H1 (cell line): Measurements from ENCODE around the gene IVL. TPM values are rescaled to one million over a fixed set of nuclear protein-coding genes. Genes with fewer than 3 reads are reported as not detected.
A peak's percentile ranks its signal among the peaks of the same experiment; 100 is the strongest.

ENCODE experiments used
- CTCF ChIA-PET: fragments of 300-600 bp; sonication (Branson Sonifier 250); formaldehyde crosslinking; loops from one replicate; lab custom pipeline; 2021; ENCODE audit not compliant: partially characterized antibody; lab: Charles Lee
- POLR2A ChIA-PET: fragments of 300-600 bp; sonication (Branson Sonifier 250); formaldehyde crosslinking; loops from one replicate; lab custom pipeline; 2021; ENCODE audit warnings: inconsistent platforms; ENCODE audit not compliant: partially characterized antibody; lab: Charles Lee
- DNase-seq, 2 experiments: peaks; one replicate each; pipeline versions ENCODE4 v3.0.0 to v3.0.0-alpha.2; 2010 to 2022; ENCODE audit warnings: low spot score in 2 of 2, low read depth in 1 of 2, mixed read lengths in 1 of 2
- FAIRE-seq: peaks from 2 replicates; lab custom pipeline; 2011; peaks lifted over from hg19 to GRCh38; lab: Jason Lieb, UNC
- H2AFZ ChIP-seq: 2 replicates; pipeline ENCODE4 v1.8.1; 2012; ENCODE audit warnings: low read length, inconsistent platforms
- H2AK5ac ChIP-seq: 2 replicates; pipeline ENCODE4 v1.6.1; 2013; ENCODE audit warnings: low read depth, low read length
- H2BK120ac ChIP-seq: replicated peaks from 2 replicates; pipeline ENCODE3; 2013; ENCODE audit warnings: low read depth, low read length, inconsistent platforms
- H2BK12ac ChIP-seq: 2 replicates; pipeline ENCODE4 v1.6.1; 2013; ENCODE audit warnings: low read depth, low read length
- H2BK15ac ChIP-seq: 2 replicates; pipeline ENCODE4 v1.6.1; 2013; ENCODE audit warnings: low read length
- H2BK20ac ChIP-seq: 2 replicates; pipeline ENCODE4 v1.6.1; 2013; ENCODE audit warnings: low read length
- H2BK5ac ChIP-seq: 2 replicates; pipeline ENCODE4 v1.6.1; 2013; ENCODE audit warnings: low read depth, low read length
- H3K14ac ChIP-seq: 2 replicates; pipeline ENCODE4 v1.6.1; 2013; ENCODE audit warnings: inconsistent platforms; ENCODE audit not compliant: insufficient read length
- H3K18ac ChIP-seq: 2 replicates; pipeline ENCODE4 v1.6.1; 2013; ENCODE audit warnings: low read length; ENCODE audit errors: extremely low read depth
- H3K23ac ChIP-seq: 2 replicates; pipeline ENCODE4 v1.6.1; 2013; ENCODE audit warnings: inconsistent platforms; ENCODE audit not compliant: insufficient read length
- H3K23me2 ChIP-seq: 2 replicates; pipeline ENCODE4 v1.6.1; 2013; ENCODE audit warnings: low read depth, low read length
- H3K27ac ChIP-seq: 2 replicates; pipeline ENCODE4 v1.6.1; 2011; ENCODE audit warnings: low read depth, low read length, inconsistent platforms
- H3K27me3 ChIP-seq, 4 experiments: replicated peaks in 1 of 4; 1 replicate in 1 of 4; 2 replicates in 3 of 4; pipeline versions ENCODE4 v1.6.1 to v1.8.1; 2011 to 2013; ENCODE audit warnings: low read length in 3 of 4, mild to moderate bottlenecking in 3 of 4, inconsistent platforms in 2 of 4, mixed read lengths in 2 of 4, moderate library complexity in 1 of 4; ENCODE audit not compliant: control insufficient read depth in 3 of 4, insufficient read depth in 3 of 4; ENCODE audit errors: extremely low read depth in 1 of 4
- H3K36me3 ChIP-seq, 4 experiments: 2 replicates each; pipeline versions ENCODE4 v1.6.1 to v1.8.1; 2011 to 2013; ENCODE audit warnings: mild to moderate bottlenecking in 4 of 4, low read length in 3 of 4, moderate library complexity in 2 of 4, control low read depth in 1 of 4, inconsistent platforms in 1 of 4; ENCODE audit not compliant: insufficient read depth in 4 of 4, control insufficient read depth in 2 of 4
- H3K4ac ChIP-seq: replicated peaks from 2 replicates; pipeline ENCODE3; 2013; ENCODE audit warnings: low read length, low read depth, mixed read lengths, inconsistent platforms; ENCODE audit not compliant: insufficient read length
- H3K4me1 ChIP-seq, 4 experiments: replicated peaks in 1 of 4; 1 replicate in 1 of 4; 2 replicates in 3 of 4; pipeline versions ENCODE4 v1.6.1 to v1.8.1; 2011 to 2013; ENCODE audit warnings: low read length in 3 of 4, inconsistent platforms in 2 of 4, mixed read lengths in 1 of 4; ENCODE audit not compliant: insufficient read depth in 4 of 4, control insufficient read depth in 3 of 4
- H3K4me2 ChIP-seq, 2 experiments: 2 replicates each; pipeline versions ENCODE4 v1.6.1 to v1.8.1; 2011 to 2013; ENCODE audit warnings: low read depth in 2 of 2, low read length in 2 of 2, control low read depth in 1 of 2, inconsistent platforms in 1 of 2, mild to moderate bottlenecking in 1 of 2; ENCODE audit not compliant: insufficient read depth in 1 of 2
- H3K4me3 ChIP-seq, 4 experiments: fragments of 200-600, 300-600 bp in 1 of 4; sonication (generic), shearing (Covaris generic), sonication (Bioruptor Twin) in 1 of 4; 2 replicates each; pipeline versions ENCODE4 v1.5.1 to v1.8.1; 2011 to 2016; ENCODE audit warnings: low read length in 4 of 4, low read depth in 3 of 4, control low read depth in 2 of 4, inconsistent platforms in 2 of 4, mild to moderate bottlenecking in 2 of 4, mixed read lengths in 1 of 4, moderate library complexity in 1 of 4; ENCODE audit not compliant: insufficient read depth in 2 of 4; ENCODE audit errors: extremely low read depth in 1 of 4
- H3K56ac ChIP-seq: replicated peaks from 2 replicates; pipeline ENCODE3; 2013; ENCODE audit warnings: low read depth, mild to moderate bottlenecking, mixed read lengths, low read length, inconsistent platforms; ENCODE audit not compliant: insufficient read length
- H3K79me1 ChIP-seq: 2 replicates; pipeline ENCODE4 v1.6.1; 2013; ENCODE audit warnings: low read depth, low read length, control low read depth
- H3K79me2 ChIP-seq, 2 experiments: 2 replicates each; pipeline versions ENCODE4 v1.6.1 to v1.8.1; 2012 to 2013; ENCODE audit warnings: low read length in 2 of 2, mild to moderate bottlenecking in 2 of 2, inconsistent platforms in 1 of 2; ENCODE audit not compliant: insufficient read depth in 2 of 2, control insufficient read depth in 1 of 2
- H3K9ac ChIP-seq, 4 experiments: replicated peaks in 1 of 4; 1 replicate in 1 of 4; 2 replicates in 3 of 4; pipeline versions ENCODE4 v1.6.1 to v1.8.1; 2011 to 2013; ENCODE audit warnings: low read depth in 3 of 4, low read length in 3 of 4, control low read depth in 2 of 4, mild to moderate bottlenecking in 2 of 4, moderate library complexity in 2 of 4, inconsistent platforms in 1 of 4; ENCODE audit errors: extremely low read depth in 1 of 4
- H3K9me3 ChIP-seq, 2 experiments: 2 replicates each; pipeline versions ENCODE4 v1.6.1 to v1.8.1; 2012 to 2013; ENCODE audit warnings: mild to moderate bottlenecking in 2 of 2, moderate library complexity in 2 of 2, control low read depth in 1 of 2, inconsistent platforms in 1 of 2, low read depth in 1 of 2, low read length in 1 of 2, mixed read lengths in 1 of 2; ENCODE audit not compliant: insufficient read depth in 2 of 2
- H4K20me1 ChIP-seq, 2 experiments: replicated peaks in 1 of 2; 2 replicates each; pipeline versions ENCODE3 to v1.8.1; 2011 to 2013; ENCODE audit warnings: inconsistent platforms in 2 of 2, low read length in 2 of 2, mild to moderate bottlenecking in 1 of 2; ENCODE audit not compliant: insufficient read depth in 2 of 2, control insufficient read depth in 1 of 2
- H4K5ac ChIP-seq: 2 replicates; pipeline ENCODE4 v1.6.1; 2013; ENCODE audit warnings: low read length, low read depth, mixed read lengths, inconsistent platforms; ENCODE audit not compliant: insufficient read length
- H4K8ac ChIP-seq: 2 replicates; pipeline ENCODE4 v1.8.0; 2013; ENCODE audit warnings: mild to moderate bottlenecking, moderate library complexity, low read length, inconsistent platforms; ENCODE audit not compliant: insufficient read depth; ENCODE audit errors: extremely low read depth
- H4K91ac ChIP-seq: replicated peaks from 2 replicates; pipeline ENCODE3; 2013; ENCODE audit warnings: low read length, mixed read lengths, inconsistent platforms; ENCODE audit not compliant: insufficient read length
- EGR1 ChIP-seq: IDR thresholded peaks from 2 replicates; pipeline ENCODE4 v1.6.1; 2011; ENCODE audit warnings: low read depth, low read length, borderline replicate concordance
- EZH2 ChIP-seq: fragments of 200-600 bp; sonication (generic); IDR thresholded peaks from 2 replicates; pipeline ENCODE4 v1.7.1; 2012; ENCODE audit warnings: low read depth, mild to moderate bottlenecking, moderate library complexity, low read length, inconsistent platforms; ENCODE audit not compliant: severe bottlenecking
- POLR2A ChIP-seq, 2 experiments: IDR thresholded peaks; 1 replicate in 1 of 2; 2 replicates in 1 of 2; pipeline ENCODE4 v1.6.1; 2011; ENCODE audit warnings: low read depth in 2 of 2, low read length in 2 of 2, mild to moderate bottlenecking in 2 of 2; ENCODE audit errors: control extremely low read depth in 1 of 2
- RAD21 ChIP-seq, 2 experiments: IDR thresholded peaks in 1 of 2; conservative IDR thresholded peaks in 1 of 2; 2 replicates each; pipeline ENCODE4 v1.6.1; 2011; ENCODE audit warnings: low read depth in 2 of 2, low read length in 2 of 2, improper control_type of control experiment in 1 of 2, inconsistent platforms in 1 of 2, mild to moderate bottlenecking in 1 of 2, moderate library complexity in 1 of 2
- WGBS, 2 experiments: shearing (Covaris generic) in 1 of 2; methylation state at CpG; one replicate each; pipeline versions ENCODE4 v1.1.6 to v1.1.7; 2013 to 2015; ENCODE audit warnings: low lambda C conversion rate in 2 of 2, mixed read lengths in 2 of 2, inconsistent platforms in 1 of 2, low coverage in 1 of 2, missing lambda C conversion rate in 1 of 2; ENCODE audit not compliant: insufficient replicate concordance in 2 of 2, insufficient coverage in 1 of 2, insufficient read length in 1 of 2; ENCODE audit errors: extremely low coverage in 1 of 2, missing lambda C conversion rate in 1 of 2; 5-methylcytosine and 5-hydroxymethylcytosine counted together
- polyA plus RNA-seq, 7 experiments: library from polyadenylated mRNA; depleted of rRNA in 3 of 7; stranded (reverse) in 5 of 7; unstranded in 2 of 7; fragments of >200 nt in 5 of 7; fragments of 200-250 nt in 2 of 7; gene quantifications; 1 replicate in 5 of 7; 2 replicates in 1 of 7; 4 replicates in 1 of 7; pipeline versions ENCODE4 v1.2.1 to v1.2.3, GENCODE V29; 2011 to 2013; ENCODE audit warnings: missing spikeins in 2 of 7, mixed read lengths in 2 of 7
- total RNA-seq: library from RNA; stranded (reverse); fragmentation: NEBNext Ultra II Directional; extraction: Animal tissue kit (Norgen Biotek cat#: 25700); gene quantifications from 2 replicates; pipeline ENCODE4 v1.2.1, GENCODE V29; 2021
- TF ChIP-seq, protein P1 (sequence below), 3 experiments: IDR thresholded peaks; 1 replicate in 2 of 3; 2 replicates in 1 of 3; pipeline versions ENCODE4 v1.5.1 to v1.6.1; 2011; ENCODE audit warnings: low read length in 3 of 3, mild to moderate bottlenecking in 3 of 3, inconsistent platforms in 2 of 3, low read depth in 1 of 3, moderate library complexity in 1 of 3; ENCODE audit not compliant: insufficient read depth in 1 of 3; ENCODE audit errors: control extremely low read depth in 1 of 3

Gene IVL
- total and polyA plus RNA-seq, 2 of the 8 experiments (the other 6 are each of a cell fraction or from before 2014, with no cell fraction given) = not detected

DNA sequence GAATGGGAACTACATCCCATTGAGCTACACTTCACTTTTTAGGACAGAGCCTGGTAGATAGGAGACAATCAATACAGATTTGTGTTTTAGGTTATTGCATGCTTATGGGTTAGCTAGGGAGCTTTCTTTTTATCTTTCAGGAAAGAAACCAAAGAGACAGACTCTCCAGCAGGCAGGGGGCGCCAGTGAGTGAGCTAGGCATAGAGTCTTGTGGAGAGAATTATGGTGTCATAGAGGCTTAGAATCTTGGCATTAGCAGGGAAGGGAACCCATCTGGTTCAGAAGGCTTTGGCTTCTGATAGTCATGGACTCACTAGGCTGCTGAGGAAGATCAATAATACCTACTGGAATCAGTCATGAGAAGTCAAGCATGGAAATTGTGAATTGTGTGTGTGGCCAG is 30.3 kb upstream of the IVL start, which contains the start of gene SMCP:
SMCP (plus strand) TSS at position 281 of the 400 bp plus-strand sequence. CDS start 6,101 bp downstream, outside the sequence.
- H3K9me3 ChIP-seq = peaks cover 0 to under 1% of the 10 kb centered on the region in 2 experiments; a peak in 1 of 4 replicates

More for the DNA sequence above, 30.3 kb upstream of the IVL start, which contains the start of gene SMCP:
- Histone ChIP-seq H4K91ac (no peak within 1 kb of the TSS), H3K4me3 (no peak within 1 kb of the TSS), H3K23me2 (no peaks in the 10 kb centered on the region), H3K36me3 (no peaks in the 10 kb centered on the region), H2BK20ac (no peak within 1 kb of the TSS), H3K27ac (no peak within 1 kb of the TSS), H2BK15ac (no peak within 1 kb of the TSS), H2BK12ac (no peak within 1 kb of the TSS), H3K4me2 (no peak within 1 kb of the TSS), H3K4me1 (no peaks in the 10 kb centered on the region), H3K56ac (no peak within 1 kb of the TSS), H4K5ac (no peak within 1 kb of the TSS), H3K79me2 (no peaks in the 10 kb centered on the region), H3K14ac (no peak within 1 kb of the TSS), H2BK5ac (no peak within 1 kb of the TSS; the same call in 1 of the 2 replicates), H3K79me1 (no peaks in the 10 kb centered on the region), H3K27me3 (no peaks in the 10 kb centered on the region), H3K23ac (no peak within 1 kb of the TSS), H4K8ac (no peak within 1 kb of the TSS), H3K18ac (no peak within 1 kb of the TSS), H2BK120ac (no peak within 1 kb of the TSS), H2AK5ac (no peak within 1 kb of the TSS), H4K20me1 (no peaks in the 10 kb centered on the region), H3K4ac (no peak within 1 kb of the TSS), H2AFZ (no peak within 1 kb of the TSS), H3K9ac (no peak within 1 kb of the TSS)
- WGBS, 2 experiments = 10% methylated on average over 1 of the region's 1 CpG; no CpG with 5 or more reads in 1 of the 2 experiments
- ChIA-PET CTCF (interaction anchor here (0.6 to 2.7 kb wide), 13 partner anchors 8 to 532 kb away, joined by 3 to 16 read pairs (median 3); no protein-coding TSS in a partner anchor), POLR2A (no interaction called here)
- no peak for TF ChIP-seq POLR2A (IDR thresholded peaks at IDR 0.05; ENCODE audit: control extremely low read depth in 1 of 2, low read depth in 2 of 2, low read length in 2 of 2)
- TF ChIP-seq, protein P1, sequence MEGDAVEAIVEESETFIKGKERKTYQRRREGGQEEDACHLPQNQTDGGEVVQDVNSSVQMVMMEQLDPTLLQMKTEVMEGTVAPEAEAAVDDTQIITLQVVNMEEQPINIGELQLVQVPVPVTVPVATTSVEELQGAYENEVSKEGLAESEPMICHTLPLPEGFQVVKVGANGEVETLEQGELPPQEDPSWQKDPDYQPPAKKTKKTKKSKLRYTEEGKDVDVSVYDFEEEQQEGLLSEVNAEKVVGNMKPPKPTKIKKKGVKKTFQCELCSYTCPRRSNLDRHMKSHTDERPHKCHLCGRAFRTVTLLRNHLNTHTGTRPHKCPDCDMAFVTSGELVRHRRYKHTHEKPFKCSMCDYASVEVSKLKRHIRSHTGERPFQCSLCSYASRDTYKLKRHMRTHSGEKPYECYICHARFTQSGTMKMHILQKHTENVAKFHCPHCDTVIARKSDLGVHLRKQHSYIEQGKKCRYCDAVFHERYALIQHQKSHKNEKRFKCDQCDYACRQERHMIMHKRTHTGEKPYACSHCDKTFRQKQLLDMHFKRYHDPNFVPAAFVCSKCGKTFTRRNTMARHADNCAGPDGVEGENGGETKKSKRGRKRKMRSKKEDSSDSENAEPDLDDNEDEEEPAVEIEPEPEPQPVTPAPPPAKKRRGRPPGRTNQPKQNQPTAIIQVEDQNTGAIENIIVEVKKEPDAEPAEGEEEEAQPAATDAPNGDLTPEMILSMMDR (IDR thresholded peaks at IDR 0.05; ENCODE audit: control extremely low read depth in 1 of 3, insufficient read depth in 1 of 3, low read depth in 1 of 3, low read length in 3 of 3) = peak; percentile 19 to 62 (median 60)
- TF ChIP-seq EZH2 = no peak
- peak; percentile 53 to 65 for TF ChIP-seq RAD21 (IDR thresholded peaks at IDR 0.05 in 1 of 2, conservative IDR thresholded peaks at IDR 0.05 in 1 of 2; ENCODE audit: low read depth in 2 of 2, low read length in 2 of 2)
- no peak for TF ChIP-seq EGR1
- FAIRE-seq = peak; percentile 19
- DNase-seq = peak in 1 of 2 experiments; percentile 84
